Activated T-cell treated with anti-CD3 and anti-CD28 coated beads for 48 hours (primary cell): ENCODE data around the gene AKT2.
"Not testable (repeated sequence)": the region's sequence is repeated elsewhere in the genome, so short reads cannot be mapped to it uniquely, and the experiment has no call there.

Experiments used
- DNase-seq: peaks from one replicate; pipeline ENCODE4 v3.0.0-alpha.2; 2020; ENCODE audit warnings: low read depth

Gene AKT2

DNA sequence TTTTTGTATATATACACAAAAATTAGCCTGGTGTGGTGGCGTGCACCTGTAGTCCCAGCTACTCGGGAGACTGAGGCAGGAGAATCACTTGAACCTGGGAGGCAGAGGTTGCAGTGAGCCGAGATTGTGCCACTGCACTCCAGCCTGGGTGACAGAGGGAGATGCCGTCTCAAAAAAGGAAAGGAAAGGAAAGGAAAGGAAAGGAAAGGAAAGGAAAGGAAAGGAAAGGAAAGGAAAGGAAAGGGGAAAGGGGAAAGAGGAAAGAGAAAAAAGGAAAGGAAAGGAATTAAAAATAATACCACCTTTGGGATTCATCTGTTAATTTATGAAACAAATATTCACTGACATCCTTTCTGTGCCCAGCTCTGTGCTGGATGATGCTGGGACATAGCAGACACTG lies 66.1 kb downstream of the AKT2 start:
- DNase-seq, result not testable (repeated sequence)

DNA sequence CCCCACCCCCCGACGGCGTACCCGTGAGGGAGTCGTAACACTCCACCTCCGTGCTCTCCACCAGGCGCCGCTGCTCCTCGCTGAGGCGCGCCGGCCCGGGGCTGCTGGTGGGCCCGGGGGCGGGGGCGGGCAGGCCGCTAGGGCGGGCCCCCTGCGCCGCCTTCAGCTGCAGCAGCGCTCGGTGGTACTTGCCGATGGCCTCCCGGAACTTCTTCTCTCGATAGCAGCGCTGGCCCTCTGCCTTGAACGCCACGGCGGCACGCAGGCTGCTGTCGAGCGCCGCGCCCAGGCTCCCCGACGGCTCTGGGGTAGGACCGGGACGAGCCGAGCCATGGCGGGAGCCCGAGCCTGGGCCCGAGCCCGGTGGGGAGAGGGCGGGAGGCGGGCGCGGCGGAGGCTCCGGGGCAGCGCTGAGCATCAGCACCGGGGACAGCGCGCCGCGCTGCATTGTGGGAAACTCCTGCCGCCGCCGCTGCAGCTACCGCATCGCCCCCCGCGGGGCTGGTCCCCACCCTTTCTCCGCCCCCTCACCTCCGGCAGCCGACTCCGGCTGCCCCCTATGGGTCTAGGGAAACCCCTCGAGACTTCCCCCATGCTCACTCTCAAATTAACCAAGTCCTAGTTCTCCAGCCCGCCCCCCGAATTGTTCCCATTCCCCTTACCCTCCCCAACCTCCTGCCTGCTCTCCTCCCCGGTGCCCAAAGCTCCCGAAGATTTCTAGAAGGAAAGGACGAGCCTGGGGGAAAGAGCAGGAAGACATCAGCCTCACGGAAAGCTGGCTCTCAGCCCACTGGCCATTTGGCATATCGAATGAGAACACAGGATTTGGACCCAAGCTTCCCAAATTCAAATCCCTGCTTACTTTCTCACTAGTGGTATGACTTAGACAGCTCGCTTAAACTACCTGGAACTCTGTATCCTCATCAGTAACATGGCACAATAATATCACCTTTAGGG lies 66.9 kb downstream of the AKT2 start, which contains the start of gene TTC9B:
TSS of gene TTC9B (minus strand) at position 451 of the 957 bp plus-strand sequence. CDS start at position 448, 3 bp downstream.
- peak; percentile 47 for DNase-seq

DNA sequence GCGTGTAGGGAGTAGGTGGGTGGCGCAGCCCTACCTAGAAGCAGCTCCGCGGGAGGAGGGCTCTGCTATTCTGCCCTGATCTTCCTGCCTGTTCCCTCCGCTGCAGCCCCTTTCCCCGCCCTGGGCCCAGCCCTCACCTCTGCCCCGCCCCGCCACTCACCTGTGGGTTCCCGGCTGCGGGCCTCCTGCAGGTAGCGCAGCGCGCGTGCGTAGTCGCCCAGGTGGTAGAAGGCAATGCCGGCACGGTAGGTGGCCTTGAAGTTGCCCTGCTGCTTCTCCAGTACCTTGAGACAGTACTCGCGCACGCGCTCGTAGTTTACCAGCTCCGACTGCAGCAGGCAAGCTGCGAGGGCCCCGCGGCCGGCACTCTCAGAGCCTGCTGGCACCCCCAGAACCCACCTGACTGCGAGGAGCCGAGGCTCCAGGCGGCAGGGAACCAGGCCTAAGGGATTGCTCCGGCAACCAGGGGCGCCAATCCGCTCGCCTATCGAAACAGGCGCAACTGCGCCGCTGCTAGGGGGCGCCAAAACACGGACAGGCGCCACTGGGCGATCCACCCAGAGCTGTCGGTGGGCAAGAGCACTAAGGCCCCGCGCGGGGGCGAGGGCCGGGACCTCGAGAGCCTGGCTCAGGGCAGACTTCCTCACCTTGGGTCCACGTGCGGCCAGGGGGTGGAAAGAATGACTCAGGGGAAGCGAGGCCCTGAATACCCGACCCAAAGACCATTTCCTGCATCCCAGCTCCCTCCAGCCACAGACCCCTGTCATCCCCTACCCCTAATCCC lies 67.9 kb downstream of the AKT2 start:
- no peak for DNase-seq

DNA sequence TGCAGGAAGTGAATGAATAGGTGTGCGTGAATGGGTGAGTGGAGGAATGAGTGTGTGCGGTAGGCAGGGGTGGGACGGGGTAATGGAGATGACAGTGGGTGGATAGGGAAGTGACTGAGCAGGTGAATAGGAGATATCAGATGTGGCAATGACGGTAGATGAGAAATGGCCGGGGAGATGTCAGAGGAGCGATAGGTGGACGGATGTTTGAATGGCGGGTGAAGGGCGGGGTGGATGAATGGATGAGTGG lies 68.4 kb downstream of the AKT2 start:
- no peak for DNase-seq

DNA sequence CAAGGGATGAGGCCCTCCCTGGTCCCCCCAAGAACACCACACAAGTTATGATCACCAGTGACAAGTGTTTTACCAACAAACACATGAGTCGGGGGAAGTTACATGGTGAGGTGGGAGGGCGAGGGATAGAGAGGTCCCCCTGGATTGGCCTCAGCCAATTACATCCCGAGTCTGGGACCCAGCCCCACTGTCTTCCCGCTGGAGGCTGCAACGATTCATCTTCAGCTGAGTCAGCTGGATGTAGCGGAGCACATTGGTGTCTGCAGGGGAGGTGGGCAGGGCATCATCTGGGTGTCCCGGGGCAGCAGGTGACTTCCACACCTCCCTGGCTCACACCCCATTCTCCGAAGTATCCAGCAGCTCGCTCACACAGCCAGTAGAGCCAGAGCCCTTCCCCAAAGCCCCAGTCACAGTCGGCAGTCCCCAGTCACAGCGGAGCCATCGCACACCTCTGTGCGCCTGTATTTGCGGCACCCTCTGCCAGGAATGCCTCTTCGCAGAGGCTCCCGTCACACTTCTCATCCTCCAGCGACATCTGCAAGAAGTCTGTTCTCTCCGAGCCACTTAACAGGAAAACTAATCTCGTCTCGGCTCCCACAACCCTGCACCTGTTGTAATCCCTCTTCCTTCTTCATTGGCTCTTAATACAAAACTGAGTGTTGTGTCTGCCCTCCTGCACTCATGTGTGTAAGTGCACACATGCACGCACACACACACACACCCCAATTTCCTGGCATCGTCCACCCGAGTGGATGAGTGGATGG lies 69.0 kb downstream of the AKT2 start:
- no peak for DNase-seq

DNA sequence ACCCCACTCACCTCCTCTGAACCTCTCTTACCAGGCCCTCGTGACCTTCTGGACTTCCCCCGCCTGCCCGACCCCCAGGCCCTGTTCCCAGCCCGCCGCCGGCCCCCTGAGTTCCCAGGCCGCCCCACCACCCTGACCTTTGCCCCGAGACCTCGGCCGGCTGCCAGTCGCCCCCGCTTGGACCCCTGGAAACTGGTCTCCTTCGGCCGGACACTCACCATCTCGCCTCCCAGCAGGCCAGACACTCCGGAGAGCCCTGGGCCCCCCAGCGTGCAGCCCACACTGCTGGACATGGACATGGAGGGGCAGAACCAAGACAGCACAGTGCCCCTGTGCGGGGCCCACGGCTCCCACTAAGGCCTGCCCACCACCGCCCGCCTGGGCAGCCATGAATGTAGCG lies 70.2 kb downstream of the AKT2 start:
- no peak for DNase-seq

DNA sequence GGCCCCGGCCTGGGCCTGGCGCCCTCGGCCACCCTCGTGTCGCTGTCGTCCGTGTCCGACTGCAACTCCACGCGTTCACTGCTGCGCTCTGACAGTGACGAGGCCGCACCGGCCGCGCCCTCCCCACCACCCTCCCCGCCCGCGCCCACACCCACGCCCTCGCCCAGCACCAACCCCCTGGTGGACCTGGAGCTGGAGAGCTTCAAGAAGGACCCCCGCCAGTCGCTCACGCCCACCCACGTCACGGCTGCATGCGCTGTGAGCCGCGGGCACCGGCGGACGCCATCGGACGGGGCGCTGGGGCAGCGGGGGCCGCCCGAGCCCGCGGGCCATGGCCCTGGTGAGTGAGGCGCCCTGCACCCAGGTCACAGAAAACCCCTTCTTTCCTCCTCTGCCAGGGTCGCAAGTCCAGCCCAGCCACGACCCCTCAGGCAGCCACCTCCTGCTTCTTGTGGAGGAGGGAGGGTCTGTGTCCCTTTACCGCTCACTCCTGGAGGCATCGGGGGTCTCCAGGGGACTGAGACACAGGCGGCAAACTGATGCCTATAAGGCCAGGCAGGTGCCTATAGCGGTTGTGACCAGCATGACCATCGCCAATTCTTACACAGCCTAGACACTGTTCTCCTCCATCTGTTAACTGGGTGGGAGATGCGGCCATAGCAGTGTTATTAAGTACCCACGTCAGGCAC lies 71.1 kb downstream of the AKT2 start:
- no peak for DNase-seq

DNA sequence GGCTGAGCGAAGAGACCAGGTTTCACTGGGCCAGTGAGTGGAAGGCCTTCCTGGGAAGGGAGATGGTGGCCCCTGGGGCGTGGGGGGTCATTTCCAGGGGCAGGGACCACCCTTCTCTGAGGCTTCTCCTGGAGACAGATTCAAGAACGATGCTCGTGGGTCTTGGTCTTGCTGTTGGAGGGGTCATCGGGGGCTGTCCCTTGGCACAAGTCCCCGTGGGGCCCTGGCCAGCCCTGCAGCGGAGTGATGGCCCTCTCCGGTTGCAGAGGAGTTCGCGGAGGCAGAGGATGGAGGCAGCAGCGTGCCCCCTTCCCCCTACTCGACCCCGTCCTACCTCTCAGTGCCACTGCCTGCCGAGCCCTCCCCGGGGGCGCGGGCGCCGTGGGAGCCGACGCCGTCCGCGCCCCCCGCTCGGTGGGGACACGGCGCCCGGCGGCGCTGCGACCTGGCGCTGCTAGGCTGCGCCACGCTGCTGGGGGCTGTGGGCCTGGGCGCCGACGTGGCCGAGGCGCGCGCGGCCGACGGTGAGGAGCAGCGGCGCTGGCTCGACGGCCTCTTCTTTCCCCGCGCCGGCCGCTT lies 71.8 kb downstream of the AKT2 start:
- no peak for DNase-seq

DNA sequence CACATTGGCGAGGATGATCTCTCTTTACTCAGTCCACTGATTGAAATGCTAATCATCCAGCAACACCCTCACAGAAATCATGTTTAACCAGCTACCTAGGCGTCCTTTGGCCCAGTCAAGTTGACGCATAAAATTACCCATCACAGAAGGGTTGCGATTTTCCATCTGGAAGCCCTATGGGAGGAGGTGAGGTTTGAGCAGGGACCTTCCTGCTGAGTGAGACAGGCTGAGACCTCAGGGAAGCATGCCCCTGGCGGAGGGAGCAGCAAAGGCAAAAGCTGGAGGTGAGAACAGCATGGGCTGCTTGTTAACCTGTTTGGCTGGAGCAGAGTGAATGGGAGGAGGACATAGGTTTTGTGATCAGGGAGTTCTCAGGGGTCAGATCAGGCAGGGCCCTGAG lies 74.3 kb downstream of the AKT2 start:
- no peak for DNase-seq

DNA sequence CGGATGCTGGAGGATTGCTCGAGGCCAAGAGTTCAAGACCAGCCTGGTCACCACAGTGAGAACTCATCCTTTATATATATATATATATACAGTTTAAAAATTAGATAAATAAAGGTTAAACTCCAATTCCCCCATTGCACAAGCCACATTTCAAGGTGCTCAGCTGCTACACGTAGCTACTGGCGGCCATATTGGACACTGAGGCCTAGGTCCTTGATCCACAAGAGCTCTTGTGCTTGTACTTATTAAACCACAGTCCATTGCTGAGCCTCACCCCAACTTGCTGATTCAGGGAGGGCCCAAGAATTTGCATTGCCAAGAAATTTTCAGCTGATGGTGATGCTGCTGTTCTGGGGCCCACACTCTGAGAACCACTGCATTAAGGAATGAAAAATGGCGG lies 76.5 kb downstream of the AKT2 start:
- DNase-seq, result no peak

DNA sequence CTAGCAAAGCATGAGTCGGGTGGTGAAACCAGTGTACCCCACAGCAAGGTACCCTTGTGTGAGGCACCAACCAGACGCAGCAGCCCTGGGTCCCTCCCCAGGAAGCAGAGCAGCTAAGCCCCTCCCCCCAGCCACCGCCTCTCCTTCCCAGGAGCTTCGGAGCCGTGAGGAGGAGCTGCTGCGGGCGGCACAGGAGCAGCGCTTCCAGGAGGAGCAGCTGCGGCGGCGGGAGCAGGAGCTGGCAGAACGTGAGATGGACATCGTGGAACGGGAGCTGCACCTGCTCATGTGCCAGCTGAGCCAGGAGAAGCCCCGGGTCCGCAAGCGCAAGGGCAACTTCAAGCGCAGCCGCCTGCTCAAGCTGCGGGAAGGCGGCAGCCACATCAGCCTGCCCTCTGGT lies 79.4 kb downstream of the AKT2 start:
- no peak for DNase-seq

DNA sequence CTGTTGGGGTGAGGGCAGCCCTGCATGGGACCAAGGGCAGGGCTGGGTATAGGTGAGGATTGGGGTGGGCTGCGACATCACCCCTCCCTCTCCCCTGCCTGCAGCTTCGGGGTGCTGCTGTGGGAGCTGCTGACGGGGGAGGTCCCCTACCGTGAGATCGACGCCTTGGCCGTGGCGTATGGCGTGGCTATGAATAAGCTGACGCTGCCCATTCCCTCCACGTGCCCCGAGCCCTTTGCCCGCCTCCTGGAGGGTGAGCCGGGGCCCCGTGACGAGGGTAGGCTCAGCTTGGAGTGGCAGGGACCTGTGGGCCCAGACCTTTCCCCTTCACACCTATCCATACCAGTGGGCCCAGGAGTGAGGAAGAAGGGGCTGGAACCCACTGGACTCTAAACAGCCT lies 80.8 kb downstream of the AKT2 start:
- DNase-seq, result no peak

DNA sequence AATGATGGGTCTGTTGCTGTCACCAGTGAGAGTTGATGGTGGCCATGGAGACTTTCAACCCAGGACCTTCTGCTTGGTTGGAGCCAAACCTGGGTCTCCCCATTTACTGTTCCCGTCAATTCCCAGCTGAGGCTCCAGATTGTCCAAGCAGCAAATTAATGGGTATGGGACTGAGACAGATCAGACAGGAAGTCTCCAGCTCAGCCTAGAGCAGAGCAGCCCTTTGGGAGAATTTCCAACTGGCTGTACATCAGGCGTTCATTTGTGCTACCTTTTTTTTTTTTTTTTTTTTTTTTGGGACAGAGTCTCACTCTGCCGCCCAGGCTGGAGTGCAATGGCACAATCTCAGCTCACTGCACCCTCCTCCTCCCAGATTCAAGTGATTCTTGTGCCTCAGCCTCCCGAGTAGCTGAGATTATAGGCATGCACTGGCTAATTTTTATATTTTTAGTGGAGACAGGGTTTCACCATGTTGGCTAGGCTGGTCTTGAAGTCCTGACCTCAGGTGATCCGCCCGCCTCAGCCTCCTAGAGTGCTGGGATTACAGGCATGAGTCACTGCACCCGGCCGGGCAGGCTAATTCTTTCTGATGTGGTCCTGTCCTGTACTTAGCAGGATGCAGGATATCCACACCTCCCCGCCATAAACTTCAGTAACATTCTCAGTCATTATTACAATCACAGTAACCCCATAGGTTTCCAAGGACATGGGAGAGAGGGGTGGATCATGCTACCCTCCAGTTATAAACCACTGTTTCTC lies 84.6 kb downstream of the AKT2 start:
- no peak for DNase-seq

DNA sequence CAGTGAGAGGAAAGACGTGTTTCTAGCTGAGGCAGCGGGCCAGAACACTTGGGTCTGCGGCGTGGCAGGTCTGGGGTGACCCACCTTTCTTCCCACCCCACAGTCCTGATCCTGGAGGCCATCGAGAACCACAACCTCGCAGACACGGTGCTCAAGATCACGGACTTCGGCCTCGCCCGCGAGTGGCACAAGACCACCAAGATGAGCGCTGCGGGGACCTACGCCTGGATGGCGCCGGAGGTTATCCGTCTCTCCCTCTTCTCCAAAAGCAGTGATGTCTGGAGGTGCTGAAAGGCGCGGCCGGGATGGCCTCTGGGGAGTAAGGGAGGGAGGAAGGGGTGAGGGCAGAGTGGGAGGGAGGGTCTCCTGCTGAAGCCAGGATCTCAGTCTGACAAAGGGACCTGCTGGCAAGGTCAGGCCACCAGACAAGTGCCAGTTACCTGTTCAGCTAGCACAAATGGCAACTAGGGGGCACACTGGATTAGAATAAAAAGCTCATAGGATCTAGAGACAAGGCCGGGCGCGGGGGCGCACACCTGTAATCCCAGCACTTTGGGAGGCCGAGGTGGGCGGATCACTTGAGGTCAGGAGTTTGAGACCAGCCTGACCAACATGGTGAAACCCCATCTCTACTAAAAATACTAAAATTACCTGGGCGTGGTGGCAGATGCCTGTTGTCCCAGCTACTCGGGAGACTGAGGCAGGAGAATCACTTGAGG lies 86.7 kb downstream of the AKT2 start:
- DNase-seq, result no peak

DNA sequence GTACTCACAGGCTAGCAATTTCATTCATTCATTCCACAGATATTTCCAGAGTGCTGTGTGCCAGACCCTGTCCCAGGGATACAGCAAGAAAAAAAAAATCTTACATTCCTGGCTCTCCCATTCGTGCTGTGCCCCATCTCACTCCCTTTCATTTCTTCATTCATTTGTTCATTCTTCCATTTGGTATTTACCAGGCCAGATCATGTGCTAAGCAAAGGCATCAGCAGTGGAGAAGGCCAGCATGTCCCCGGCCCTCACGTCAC lies 91.6 kb downstream of the AKT2 start:
- DNase-seq, result no peak

DNA sequence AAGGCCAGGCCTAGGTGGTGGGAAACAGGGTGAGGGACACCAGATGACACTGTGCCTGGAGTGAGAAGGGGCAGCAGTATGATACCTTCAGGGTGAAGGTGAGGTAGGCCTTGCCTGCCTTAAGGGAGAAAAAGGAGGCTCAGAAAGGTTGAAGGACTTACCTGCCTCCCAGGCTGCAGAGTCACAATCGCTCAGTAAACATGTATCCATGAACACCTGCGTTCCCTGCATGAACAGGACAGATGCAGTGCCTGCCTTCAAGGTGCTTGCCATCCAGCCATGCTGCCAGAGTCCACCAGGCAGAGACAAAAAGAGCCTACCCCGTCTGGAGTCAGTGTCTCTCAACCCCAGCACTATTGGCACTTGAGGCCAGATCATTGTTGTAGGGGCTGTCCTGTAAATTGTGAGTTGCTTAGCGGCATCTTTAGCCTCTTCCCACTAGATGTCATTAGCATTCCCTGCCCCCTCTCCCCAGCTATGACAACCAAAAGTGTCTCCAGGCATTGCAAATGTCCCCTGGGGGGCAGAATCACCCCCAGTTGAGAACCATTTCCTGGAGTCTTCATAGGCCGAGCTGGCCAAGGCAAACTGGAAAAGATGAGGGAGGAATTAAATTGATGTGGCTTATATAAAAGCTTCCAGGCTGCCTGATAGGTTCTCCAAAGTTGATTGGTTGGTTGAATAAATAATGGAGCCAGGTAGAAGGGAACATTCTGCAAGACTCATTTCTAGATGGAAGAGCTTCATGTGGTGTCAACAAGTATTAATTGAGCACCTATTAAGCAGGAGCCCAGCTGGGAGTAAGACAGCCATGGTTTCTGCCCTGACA lies 92.2 kb downstream of the AKT2 start:
- DNase-seq, result no peak

DNA sequence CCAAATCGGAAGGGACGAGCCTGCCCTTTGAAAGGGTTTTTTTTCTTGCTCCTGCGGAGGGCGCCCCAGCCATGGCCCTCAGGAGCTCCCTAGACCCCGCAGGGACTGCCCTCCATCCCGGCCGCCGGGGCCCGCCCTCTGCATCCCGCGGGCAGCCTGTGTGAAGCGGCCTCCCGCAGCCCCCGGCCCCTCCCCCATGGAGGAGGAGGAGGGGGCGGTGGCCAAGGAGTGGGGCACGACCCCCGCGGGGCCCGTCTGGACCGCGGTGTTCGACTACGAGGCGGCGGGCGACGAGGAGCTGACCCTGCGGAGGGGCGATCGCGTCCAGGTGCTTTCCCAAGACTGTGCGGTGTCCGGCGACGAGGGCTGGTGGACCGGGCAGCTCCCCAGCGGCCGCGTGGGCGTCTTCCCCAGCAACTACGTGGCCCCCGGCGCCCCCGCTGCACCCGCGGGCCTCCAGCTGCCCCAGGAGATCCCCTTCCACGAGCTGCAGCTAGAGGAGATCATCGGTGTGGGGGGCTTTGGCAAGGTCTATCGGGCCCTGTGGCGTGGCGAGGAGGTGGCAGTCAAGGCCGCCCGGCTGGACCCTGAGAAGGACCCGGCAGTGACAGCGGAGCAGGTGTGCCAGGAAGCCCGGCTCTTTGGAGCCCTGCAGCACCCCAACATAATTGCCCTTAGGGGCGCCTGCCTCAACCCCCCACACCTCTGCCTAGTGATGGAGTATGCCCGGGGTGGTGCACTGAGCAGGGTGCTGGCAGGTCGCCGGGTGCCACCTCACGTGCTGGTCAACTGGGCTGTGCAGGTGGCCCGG lies 93.1 kb downstream of the AKT2 start:
- peak; percentile 10 for DNase-seq

DNA sequence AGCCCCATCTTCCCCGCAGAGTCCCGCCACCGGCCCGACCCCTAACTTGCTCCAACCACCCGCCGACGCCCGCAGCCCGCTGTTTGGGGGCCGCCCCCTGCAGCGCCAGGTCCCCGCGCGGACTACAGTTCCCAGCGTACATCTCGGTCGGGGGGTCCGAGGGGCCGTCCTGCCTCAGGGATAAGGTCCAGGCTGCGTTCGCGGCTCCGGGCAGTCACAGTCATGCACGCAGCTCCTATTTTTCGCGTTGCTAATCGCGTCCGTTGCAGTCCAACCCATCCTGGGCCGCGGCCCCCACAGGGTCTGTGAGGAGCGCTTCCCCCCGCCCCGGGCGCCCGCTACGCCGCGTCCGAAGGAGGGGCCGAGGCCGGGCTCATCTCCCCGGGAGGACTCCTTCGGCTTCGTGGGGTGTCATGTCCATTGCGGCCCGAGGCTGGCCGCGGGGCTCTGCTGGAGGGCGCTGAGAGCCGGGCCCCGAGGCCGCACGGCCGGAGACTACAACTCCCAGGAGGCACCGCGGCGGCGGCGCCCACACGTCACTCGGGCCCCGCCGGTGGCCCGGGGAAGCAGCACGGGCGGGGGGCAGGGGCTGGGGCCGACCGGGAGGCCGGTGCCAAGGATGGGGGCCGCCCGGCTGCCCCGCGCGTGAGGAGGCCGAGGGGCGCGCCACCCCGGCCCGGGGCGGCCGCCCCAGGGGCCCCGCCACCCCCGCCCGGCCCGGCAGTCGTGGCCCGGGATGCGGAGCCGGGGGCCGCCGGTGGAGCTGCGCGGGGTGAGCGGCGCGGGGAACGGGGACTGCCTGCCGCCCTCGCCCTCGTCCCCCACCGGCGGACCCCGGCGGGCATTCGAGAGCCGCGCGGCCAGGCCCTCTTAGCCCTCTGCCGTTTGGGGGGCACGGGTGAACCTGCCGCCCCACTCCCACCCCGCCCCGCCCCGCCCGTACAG lies 94.0 kb downstream of the AKT2 start, which contains the start of gene MAP3K10:
TSS of gene MAP3K10 (plus strand) at position 536 of the 945 bp plus-strand sequence. CDS start 606 bp downstream, outside the sequence.
- peak; percentile 78 for DNase-seq
